Islet precursor cell (in vitro differentiated cells): ENCODE results near the gene YTHDF1.

ENCODE experiments used
- DNase-seq: peaks from one replicate; pipeline ENCODE4 v3.0.0-alpha.2; 2018

The YTHDF1 gene

DNA sequence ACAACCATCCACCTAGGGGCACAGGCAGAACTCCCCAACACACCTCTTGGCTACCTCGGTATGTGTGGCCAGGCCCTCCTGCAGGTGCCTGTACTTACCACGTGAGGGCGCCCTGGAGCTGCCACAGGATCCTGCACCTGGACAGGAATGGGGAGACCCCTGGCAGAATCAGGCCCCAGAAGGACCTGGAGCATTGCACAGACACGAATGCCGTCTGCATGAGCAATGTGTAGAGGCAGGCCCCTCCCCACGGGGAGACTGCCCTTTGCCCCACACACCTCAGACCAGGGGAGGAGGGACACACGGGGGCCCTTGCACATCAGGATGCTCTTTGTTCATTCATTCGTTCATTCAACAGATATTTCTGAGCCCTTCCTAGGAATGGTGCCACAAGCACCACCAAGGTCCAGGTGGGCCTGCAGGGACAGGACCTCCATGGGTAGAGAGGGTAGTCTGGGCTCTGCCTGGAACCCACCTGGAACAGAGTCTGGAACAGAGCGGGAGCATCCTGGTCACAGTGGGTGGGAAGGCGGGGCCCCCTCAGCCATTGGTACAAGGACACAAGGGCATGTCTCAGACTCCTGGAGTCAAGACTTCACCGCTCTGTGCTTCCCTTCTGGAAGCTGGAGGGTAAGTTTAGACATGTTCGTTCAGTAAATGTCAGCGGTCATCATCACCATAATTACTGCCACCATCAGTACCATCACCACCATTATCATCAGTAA lies 32.3 kb downstream of the YTHDF1 start:
- peak; percentile 80 for DNase-seq

DNA sequence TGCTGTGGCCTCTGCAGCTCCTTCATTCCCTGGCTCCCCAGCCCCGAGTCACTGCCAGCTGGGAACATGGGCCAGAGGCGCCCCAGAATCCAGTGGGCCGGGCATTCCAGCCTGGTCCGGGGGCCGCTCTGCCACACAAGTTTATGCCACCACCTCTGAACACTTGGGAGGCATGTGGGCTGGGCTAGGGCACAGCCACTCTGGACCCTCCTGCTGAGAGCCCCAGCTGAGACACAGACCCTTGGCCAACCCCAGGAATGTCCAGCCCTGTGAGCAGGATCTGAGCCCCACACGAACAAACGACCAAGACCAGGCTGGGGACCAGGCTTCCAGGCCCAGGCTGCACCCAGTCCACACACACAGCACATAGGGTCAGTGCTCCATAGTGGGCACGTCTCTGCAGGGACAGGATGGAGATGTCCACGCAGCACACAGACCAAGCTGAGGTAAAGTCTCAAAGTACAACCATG lies 33.0 kb downstream of the YTHDF1 start:
- no peak for DNase-seq

DNA sequence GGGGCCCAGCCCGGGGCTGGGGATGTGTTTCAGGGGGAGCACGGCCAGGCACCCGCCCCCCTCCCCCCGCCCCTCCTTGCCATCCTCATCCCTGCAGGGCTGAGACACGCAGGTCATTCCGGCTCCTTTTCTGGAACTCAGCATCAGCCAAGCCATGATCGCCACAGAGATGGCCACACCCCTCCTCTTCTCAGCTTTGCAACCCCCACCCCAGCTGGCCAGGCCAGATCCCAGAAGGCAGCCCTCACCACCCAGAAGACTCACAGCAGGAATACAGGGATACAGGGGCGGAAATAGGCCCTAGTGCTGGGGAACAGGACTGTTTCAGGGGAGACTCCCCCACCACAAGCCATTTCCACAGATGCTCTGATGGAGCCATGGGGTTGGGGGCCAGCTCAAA lies 33.5 kb downstream of the YTHDF1 start:
- DNase-seq, result no peak

DNA sequence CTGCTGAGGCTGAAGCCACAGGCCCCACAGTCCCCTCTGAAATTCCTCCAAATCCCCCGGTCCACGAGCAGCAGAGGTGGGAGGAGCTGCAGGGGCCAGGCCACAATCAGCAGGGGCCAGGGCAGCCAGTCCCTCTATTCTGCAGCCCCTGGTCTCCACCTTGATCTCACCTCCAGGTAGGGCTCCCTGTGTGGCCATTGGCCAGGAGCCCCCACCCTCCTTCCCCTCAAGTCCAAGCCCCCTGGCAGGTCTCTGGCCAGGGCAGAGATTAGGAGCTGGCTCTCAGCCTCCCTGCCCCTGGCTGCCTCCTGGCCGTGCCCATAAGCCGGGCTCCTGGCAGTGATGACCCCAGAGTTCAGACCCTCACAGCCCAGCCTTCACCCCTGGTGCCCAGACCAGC lies 34.7 kb downstream of the YTHDF1 start:
- DNase-seq, result no peak

DNA sequence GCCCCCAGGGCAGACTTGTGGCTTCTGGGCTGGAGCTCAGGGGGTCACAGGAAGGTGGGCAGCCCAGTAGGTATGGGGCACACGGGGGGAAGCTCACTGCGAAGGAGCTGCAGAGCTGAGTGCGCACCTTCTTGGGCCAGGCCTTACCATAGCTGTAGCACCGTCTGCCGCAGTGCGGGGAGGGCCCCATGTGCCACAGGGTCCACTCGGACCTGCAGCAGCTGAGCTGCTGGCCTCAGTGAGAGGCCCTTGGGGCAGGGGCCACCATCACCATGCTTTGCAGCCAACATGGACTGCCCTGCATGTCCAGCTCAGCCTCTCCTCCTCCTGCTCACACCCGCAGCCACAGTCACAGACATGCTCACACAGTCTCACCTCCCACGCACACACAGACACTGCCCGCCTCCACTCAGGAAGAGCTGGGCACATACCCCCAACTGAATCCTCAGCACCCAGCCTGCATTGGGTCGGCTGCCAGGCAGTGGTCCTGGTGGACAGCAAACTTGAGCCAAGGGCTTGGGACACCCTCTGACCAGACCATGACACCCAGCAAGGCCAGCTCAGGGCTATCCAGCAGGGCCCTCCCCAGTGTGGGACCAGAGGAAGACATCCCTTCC lies 35.3 kb downstream of the YTHDF1 start:
- DNase-seq, result no peak

DNA sequence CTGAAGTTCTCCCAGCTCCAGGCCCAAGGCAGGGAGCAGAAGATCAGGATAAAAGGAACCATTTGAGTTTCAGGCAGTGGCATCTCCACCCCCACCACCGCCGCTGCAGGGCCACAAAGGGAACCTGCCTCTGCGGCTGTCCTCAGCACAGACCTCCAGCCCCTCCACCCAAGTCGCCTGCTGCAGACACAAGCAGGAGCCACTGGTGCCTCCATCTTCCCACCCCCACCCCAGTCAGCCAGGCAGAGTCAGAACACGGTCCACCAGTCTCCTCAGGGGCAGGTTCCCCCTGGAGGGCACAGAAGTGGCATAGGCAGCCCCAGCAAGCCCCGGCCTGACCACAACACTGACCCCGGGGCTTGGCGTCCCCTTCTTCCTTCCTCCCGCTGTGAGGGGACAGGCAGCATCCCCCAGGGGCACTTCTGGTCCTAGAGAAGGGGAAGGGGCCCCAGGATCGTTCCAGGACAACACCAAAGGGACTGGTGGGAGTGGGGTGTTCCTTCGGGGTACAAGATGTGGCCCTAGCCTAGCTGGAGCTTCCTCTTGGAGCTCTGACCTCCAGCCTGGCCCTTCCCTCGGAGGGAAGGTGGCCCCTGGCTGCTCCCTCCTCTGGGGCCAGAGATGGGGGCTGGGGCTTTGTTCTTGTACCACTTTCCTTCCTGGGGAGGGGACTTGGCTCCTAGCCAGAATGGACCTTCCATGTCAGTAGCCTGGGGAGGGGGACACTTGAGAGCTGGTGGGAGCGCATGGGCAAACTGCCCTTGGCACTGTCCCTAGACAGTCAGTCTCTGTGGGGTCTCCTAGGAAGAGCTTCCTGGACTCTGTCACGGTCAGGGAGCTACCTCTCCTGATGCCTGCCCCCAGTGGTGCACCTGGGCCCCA lies 36.0 kb downstream of the YTHDF1 start:
- no peak for DNase-seq

DNA sequence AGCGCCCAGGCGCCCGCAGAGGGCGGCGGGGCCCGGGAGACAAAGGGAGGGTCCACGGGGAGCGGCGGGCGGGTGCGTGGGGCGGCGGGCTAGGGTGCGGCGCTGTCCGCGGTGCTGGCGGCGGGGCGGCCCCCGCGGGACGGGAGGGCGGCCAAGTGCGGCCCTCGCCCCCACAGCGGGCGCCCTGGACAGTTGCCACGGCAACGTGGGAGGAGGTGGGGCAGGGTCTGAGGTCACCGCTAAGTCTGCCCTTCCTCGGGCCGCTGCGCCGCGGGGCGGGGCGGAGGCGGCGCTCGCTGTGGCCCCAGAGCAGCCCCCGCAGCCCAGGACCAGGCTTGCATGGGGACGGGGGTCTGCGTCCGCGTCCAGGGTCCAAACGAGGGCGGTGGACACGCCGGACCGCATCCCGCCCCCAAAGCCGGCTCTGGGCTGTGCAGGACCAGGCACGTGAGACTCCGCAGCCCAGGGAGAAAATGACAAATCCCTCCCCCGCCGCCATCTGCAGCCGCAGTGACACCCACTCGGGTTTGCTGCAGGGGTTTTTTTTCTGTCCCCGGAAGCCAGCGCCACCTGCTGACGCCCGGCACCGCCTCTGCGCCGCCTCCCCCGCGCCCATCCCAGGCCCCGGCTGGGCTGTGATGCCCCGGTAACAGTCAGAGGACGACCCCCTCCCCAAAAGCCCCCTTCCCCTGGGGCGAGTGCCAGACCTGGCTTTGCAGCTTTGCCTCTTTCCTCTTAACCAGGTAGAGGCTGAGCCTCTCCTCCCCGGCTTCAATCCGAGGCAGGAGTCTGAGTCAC lies 36.8 kb downstream of the YTHDF1 start:
- peak; percentile 79 for DNase-seq

DNA sequence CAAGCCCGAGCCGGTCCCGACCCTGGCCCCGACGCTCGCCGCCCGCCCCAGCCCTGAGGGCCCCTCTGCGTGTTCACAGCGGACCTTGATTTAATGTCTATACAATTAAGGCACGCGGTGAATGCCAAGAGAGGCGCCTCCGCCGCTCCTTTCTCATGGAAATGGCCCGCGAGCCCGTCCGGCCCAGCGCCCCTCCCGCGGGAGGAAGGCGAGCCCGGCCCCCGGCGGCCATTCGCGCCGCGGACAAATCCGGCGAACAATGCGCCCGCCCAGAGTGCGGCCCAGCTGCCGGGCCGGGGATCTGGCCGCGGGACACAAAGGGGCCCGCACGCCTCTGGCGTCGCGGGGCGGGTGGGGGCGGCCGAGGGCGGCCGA lies 37.5 kb downstream of the YTHDF1 start:
- DNase-seq, result no peak

DNA sequence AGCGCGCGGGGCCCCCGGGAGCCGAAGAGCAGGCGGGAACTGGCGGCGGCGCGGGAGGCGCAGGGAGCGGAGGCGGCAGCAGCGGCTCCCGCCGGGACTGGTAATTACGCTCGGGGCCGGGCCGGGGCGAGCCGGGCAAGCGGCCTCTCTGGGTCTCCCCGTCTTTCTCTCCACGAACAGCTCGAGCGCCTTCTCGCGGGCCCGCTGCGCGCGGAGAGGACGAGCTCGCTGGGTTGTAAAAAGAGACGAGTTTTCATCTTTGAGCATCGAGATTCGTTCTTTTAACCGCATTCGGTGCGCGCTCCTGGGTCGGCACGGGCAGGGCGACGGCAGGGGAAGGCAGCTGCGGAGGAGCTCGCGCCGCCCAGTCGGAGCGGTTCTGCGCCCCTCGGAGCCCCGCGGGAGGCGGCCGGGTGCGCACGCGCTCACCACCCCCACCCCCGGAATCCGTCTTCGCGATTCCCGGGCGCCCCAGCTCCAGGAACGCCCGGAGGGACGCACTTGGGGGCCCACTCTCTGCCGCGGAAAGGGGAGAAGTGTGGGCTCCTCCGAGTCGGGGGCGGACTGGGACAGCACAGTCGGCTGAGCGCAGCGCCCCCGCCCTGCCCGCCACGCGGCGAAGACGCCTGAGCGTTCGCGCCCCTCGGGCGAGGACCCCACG lies 38.0 kb downstream of the YTHDF1 start:
- no peak for DNase-seq

DNA sequence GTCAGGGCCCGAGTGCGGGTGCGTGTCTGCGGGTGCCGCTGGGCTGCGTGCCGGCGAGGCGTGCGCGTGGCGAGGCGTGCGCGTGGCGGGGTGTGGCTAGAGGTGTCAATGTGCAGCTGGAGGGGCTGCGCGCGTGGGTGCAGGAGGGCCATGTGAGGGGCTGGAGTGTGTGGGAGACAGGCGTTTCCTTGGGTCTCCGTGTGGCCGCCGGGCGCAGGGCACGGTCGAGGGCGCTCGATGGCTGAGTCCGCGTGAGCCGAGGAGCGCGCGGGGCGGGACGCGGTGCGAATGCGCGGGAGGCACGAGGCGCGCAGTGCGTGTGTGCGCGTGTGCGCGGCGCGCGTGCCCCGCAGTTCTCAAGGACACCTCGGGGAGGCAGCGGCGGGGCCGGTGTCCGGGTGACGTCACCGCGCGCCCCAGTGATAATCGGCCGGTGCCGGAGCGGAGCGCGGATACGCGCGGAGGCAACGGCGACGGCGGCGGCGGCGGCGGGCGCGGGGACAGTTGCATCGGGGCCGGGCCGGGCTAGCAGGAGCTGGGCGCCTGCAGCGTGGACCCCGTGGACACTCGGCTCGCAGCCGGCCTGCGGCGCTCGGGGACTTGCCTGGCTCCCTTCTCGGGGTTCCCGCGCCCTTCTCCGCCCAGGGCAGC lies 38.7 kb downstream of the YTHDF1 start:
- no peak for DNase-seq

DNA sequence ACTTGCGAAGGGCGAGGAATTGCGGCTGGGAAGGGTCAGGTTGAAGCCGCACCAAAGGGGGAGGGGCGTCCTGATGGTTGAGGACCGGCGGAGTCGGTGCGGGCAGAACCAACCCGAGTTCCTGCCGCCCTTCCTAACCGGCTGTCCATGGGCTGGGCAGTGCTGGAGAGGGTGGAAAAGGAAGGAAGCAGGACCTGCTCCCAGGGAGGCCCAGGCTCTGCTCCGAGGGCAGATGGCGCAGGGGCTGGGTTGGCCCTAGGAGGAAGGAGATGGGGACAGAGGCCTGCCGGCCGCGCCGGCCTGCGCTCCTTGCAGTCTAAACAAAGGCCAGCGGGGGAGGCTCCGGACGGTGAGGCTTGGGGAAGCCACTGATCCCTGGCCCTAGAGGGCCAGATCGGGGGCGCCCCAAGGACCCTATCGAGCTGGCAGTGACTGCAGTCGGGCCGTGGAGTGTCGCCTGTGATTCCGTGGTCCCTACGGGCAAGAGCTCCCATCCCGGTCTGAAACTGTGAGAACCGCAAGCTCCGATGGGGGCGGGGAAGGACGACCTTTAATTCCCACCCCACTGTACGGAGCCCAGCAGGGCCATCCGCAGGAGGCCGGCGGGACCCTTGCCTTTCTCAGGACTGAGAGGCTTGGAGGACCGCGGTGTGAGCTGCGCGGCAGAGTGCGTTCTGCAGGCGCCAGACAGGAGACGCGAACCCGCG lies 39.4 kb downstream of the YTHDF1 start:
- DNase-seq, result no peak

DNA sequence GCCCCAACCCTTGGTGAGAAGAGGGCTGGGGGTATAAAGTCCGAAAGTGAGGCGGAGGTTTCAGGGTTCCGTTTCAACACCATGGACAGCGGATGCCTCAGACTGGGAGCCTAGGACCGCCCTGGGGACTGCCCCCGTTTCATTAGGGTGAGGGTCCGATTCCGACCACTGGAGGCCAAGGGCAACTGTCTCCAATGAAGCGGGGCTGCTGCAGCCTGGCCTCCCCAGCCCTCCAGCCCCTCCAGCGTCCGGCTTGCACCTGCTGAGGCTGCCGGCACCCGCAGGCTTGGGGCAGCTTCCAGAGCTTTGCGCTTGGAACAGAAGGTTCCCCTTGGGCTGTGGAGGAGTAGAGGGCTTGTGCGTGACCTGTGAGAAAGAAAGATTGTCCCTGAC lies 39.9 kb downstream of the YTHDF1 start:
- DNase-seq, result no peak

DNA sequence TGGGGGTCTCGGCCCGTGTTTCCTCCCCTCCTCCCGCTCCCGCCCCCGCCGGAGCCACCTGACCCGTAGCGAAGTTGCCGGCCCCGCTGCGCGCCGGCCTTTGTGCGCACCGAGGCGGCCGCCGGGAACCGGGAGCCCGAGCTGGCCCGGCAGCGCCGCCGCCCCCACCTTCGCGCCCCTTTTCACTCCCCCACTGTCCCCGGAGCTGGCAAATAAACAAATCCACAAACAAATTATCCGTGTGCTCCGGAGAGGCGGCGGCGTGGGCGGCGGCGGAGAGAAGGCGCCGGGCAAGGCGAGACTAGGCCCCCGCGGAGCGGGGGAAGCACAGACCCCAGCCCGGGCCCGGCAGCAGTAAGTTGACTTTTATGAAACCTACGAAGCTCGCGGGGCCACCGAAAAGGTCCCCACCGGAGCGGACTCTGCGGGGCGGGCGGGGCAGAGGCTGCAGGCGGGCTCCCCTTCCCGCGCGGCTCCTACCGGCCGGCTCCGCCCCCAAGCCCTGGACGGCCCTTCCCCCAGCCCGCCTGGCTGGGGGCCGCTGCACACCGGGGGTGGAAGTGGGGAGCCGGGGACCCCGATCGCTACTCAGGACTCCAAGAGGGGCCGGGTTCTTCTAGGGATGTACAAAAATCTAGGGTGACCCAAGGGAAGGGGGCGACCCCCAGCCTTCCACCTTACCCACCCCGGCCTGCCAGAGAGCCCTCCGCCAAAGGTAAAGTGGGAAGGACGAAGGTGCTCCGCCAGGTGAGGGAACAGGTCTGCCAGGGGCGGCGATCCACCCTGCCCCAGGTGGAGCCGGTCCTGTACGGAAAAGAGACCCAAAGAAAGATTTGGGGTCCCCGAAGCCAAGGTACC lies 40.7 kb downstream of the YTHDF1 start:
- DNase-seq, result no peak

DNA sequence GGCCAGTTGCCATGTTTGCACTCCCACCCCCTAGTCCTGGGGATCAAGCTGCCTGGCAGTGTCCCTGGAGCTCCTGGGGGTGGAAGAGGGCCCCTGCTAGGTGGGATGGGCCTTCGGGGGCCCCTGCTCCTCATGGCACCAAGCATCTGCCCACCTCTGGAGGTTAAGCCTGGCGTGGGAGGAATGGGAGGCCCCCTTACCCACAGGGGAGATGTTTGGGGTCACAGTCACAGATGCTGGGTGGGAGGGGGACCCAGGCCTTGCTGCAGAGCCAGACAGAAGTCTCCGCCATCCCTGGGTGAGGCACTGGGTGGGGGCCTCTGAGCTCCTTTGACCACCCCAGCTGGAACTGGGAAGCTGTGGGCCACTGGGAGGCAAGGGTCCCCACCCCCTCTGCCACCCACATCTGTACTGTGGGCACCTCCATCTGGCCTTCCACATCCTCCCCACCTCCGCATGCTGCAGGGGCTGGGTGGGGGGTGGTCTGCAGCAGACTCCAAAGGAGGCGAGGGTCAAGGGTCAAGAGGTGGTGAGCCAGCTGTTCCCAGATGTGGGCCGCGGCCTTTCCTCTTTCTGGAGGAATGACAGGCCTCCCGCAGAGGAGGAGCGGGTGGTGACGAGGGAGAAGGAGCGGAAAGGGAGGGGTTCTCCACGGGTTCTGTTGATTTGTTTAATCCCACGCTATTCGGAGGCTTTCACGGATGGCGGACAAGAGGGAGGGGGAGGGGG lies 41.5 kb downstream of the YTHDF1 start:
- no peak for DNase-seq

DNA sequence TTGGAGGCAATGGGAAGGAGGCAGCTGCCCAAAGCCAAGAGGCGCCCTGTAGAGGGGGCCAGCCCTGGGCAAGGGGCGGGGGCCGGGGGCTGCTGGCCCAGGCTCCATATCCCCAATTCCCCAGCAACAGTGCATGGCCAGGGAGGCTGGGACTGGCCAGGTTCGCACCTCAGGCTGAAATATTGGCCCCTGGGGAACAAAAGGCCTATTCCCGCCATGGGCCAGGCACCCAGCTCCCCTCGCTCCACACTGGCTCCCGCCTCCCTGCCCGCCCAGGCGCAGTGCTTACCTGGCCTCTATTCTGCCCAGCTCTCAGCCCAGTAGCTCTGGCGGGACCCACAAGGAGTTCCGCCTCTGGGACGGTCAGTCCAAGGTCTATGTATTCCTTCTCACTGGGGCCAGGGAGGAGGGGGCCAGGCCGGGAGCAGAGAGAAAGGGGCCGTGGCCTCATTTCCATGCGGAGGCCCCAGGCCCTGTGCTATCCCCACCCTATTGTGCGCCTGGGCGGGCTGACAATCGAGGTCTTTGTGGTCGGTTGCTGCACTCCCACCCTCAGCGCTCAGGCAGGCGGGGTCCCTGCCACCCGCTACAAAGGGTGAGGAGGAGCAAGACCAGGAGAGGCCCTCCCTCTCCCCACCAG lies 42.3 kb downstream of the YTHDF1 start:
- no peak for DNase-seq

DNA sequence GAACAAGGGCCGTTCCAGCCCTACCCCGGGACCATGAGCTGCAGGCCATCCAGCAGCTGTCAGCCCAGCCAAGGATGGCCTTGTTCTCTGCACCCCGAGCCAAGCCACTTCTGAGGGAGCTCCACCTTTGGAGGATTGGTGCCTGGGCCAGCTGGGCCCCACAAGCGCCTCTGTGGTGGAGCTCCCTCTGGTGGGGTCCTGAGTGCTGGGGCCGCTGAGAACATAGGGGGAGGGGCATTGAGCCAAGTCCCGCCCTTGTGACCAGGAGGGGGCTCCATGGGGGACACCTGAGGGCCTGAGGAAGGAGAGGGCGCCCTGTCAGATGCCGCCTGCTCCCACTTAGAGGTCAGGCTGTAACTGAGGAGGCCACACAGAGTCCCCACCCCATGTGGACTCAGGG lies 43.2 kb downstream of the YTHDF1 start:
- no peak for DNase-seq

DNA sequence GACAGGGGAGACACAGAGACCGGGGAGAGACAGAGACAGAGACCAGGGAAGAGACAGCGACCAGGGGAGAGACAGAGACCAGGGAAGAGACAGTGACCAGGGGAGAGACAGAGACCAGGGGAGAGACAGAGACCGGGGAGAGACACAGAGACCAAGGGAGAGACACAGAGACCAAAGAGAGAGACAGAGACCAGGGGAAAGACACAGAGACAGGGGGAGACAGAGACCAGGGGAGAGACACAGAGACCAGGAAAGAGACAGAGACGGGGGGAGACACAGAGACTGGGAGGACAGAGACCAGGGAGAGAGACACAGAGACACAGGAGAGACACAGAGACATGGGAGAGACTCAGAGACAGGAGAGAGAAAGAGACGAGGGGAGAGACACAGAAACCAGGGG lies 43.9 kb downstream of the YTHDF1 start:
- no peak for DNase-seq

DNA sequence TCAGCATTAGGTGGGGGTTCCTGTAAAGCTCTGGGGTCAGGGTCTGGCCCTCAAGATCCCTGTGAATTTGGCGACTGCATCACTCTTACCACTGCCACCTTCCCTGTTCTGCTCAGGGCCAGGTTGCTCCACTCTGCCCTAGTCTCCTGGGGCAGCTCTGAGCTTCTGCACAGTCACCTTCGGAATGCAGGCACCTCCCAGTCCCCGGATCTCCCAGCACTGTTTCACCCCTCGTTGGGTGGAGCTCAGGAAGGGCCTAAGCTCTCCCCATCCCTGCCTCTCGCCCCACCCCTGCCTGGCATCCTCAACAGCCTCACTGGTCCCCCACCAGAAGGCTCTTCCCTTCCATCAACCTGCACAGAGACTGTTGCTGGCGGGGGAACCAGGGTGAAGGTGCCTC lies 46.2 kb downstream of the YTHDF1 start:
- no peak for DNase-seq

DNA sequence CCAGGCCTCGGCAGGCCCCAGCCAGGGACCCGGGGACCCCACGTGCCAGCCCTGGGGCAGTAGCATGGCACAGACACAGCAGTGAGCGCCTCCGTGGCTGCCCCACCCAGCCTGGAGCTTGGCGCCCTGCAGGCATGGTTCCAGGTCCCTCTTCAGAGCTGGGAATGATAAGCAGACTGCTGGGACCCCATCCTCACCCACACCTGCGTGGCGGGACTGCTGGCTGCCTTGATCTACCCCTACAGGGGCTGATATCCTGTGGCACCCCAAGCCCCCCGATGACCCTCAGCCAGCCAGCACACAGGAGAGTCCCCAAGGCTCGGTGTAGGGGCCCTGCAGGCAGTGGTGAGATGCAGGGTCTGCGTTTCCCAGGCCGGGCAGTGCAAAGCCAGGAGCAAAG lies 47.1 kb downstream of the YTHDF1 start:
- DNase-seq, result no peak
